ENCODE results near the gene CACNA2D3. TPM values are rescaled to one million over a fixed set of nuclear protein-coding genes. Genes with fewer than 3 reads are reported as not detected.

CACNA2D3 gene
- polyA plus RNA-seq, 1 donor from 2014 or later = 26.2 TPM

GRCh38 chr3:54307566-54308180 lies 185.3 kb downstream of the CACNA2D3 start:
- Histone ChIP-seq H3K9ac (ENCODE audit: low read length) (no peak overlapping the region), H3K27ac (ENCODE audit: low read length) (no peak overlapping the region), H3K36me3 (ENCODE audit: insufficient read depth, low read length) (no peaks in the 10 kb centered on the region), H3K4me3 (ENCODE audit: low read length) (no peak overlapping the region), H3K79me2 (replicated peaks; ENCODE audit: insufficient read depth, low read length) (no peaks in the 10 kb centered on the region), H3K9me3 (ENCODE audit: low read length) (no peaks in the 10 kb centered on the region), H4K20me1 (ENCODE audit: insufficient read depth) (no peaks in the 10 kb centered on the region), H2AFZ (ENCODE audit: low read depth, low read length) (no peak overlapping the region), H3K9me2 (ENCODE audit: insufficient read depth, low read length) (no peaks in the 10 kb centered on the region), H3K4me2 (ENCODE audit: low read length) (no peak overlapping the region), H3F3A (ENCODE audit: insufficient read depth, low read length, poor library complexity, severe bottlenecking) (no peaks in the 10 kb centered on the region), H3K27me3 (ENCODE audit: insufficient read depth, low read depth, low read length) (no peaks in the 10 kb centered on the region)
- TF ChIP-seq POLR2AphosphoS5 (IDR thresholded peaks at IDR 0.05) (no peak), MXI1 (conservative IDR thresholded peaks at IDR 0.05; ENCODE audit: poor library complexity, severe bottlenecking) (no peak), EZH2 (IDR thresholded peaks at IDR 0.05; ENCODE audit: borderline replicate concordance, insufficient read depth, low read length, poor library complexity, severe bottlenecking) (no peak), EP300 (conservative IDR thresholded peaks at IDR 0.05; ENCODE audit: poor library complexity, severe bottlenecking) (no peak), RAD21 (conservative IDR thresholded peaks at IDR 0.05) (no peak), CTCF (IDR thresholded peaks at IDR 0.05; ENCODE audit: poor library complexity, severe bottlenecking) (no peak), SMC3 (conservative IDR thresholded peaks at IDR 0.05; ENCODE audit: poor library complexity) (no peak), TAF1 (IDR thresholded peaks at IDR 0.05; ENCODE audit: low read depth) (no peak)
- TF ChIP-seq, protein P1, sequence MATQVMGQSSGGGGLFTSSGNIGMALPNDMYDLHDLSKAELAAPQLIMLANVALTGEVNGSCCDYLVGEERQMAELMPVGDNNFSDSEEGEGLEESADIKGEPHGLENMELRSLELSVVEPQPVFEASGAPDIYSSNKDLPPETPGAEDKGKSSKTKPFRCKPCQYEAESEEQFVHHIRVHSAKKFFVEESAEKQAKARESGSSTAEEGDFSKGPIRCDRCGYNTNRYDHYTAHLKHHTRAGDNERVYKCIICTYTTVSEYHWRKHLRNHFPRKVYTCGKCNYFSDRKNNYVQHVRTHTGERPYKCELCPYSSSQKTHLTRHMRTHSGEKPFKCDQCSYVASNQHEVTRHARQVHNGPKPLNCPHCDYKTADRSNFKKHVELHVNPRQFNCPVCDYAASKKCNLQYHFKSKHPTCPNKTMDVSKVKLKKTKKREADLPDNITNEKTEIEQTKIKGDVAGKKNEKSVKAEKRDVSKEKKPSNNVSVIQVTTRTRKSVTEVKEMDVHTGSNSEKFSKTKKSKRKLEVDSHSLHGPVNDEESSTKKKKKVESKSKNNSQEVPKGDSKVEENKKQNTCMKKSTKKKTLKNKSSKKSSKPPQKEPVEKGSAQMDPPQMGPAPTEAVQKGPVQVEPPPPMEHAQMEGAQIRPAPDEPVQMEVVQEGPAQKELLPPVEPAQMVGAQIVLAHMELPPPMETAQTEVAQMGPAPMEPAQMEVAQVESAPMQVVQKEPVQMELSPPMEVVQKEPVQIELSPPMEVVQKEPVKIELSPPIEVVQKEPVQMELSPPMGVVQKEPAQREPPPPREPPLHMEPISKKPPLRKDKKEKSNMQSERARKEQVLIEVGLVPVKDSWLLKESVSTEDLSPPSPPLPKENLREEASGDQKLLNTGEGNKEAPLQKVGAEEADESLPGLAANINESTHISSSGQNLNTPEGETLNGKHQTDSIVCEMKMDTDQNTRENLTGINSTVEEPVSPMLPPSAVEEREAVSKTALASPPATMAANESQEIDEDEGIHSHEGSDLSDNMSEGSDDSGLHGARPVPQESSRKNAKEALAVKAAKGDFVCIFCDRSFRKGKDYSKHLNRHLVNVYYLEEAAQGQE (IDR thresholded peaks at IDR 0.05; ENCODE audit: borderline replicate concordance) = no peak

DNA sequence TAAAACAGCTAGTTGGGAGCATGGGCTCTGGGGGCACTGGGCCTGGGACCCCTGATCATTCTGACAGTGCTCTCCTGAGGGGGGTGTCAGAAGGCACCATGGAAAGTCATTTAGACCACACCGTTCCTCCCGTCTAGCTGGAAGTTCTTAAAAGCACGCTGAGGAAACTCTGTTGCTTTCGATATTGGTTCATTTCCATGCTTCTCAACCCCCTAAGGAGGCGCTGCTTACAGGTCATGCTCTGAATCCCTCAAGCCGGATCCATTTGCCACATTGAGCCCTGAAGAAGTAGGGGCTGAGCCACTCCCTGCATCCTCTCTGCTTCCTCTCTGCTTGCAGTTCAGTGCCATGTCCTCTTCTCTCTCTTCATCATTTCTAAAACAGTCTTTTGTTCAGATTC lies 187.2 kb downstream of the CACNA2D3 start:
- H3K27ac ChIP-seq (ENCODE audit: low read length) = no peak overlapping the region
- H3K4me3 ChIP-seq (ENCODE audit: low read length) = no peak overlapping the region
- no peaks in the 10 kb centered on the region for H3K9me3 ChIP-seq (ENCODE audit: low read length)
- TF ChIP-seq CTCF (IDR thresholded peaks at IDR 0.05; ENCODE audit: poor library complexity, severe bottlenecking) (no peak), POLR2AphosphoS5 (IDR thresholded peaks at IDR 0.05) (no peak), EZH2 (IDR thresholded peaks at IDR 0.05; ENCODE audit: borderline replicate concordance, insufficient read depth, low read length, poor library complexity, severe bottlenecking) (no peak), EP300 (conservative IDR thresholded peaks at IDR 0.05; ENCODE audit: poor library complexity, severe bottlenecking) (no peak), RAD21 (conservative IDR thresholded peaks at IDR 0.05) (no peak), MXI1 (conservative IDR thresholded peaks at IDR 0.05; ENCODE audit: poor library complexity, severe bottlenecking) (no peak), TAF1 (IDR thresholded peaks at IDR 0.05; ENCODE audit: low read depth) (no peak), SMC3 (conservative IDR thresholded peaks at IDR 0.05; ENCODE audit: poor library complexity) (no peak)
- TF ChIP-seq, protein P1 (IDR thresholded peaks at IDR 0.05; ENCODE audit: borderline replicate concordance) = no peak
- H3K9ac ChIP-seq (ENCODE audit: low read length) = no peak overlapping the region
- no peaks in the 10 kb centered on the region for H3K79me2 ChIP-seq (replicated peaks; ENCODE audit: insufficient read depth, low read length)
- H3K4me2 ChIP-seq (ENCODE audit: low read length) = no peak overlapping the region
- H3F3A ChIP-seq (ENCODE audit: insufficient read depth, low read length, poor library complexity, severe bottlenecking) = no peaks in the 10 kb centered on the region
- no peaks in the 10 kb centered on the region for H3K27me3 ChIP-seq (ENCODE audit: insufficient read depth, low read depth, low read length)
- H4K20me1 ChIP-seq (ENCODE audit: insufficient read depth) = no peaks in the 10 kb centered on the region
- no peaks in the 10 kb centered on the region for H3K9me2 ChIP-seq (ENCODE audit: insufficient read depth, low read length)
- H3K36me3 ChIP-seq (ENCODE audit: insufficient read depth, low read length) = no peaks in the 10 kb centered on the region
- no peak overlapping the region for H2AFZ ChIP-seq (ENCODE audit: low read depth, low read length)

All from neural cell (in vitro differentiated cells).